ENCODE data around the gene GPR101. TPM values are rescaled to one million over a fixed set of nuclear protein-coding genes. Genes with fewer than 3 reads are reported as not detected.

GPR101 gene
- total RNA-seq, 3 donors from 2014 or later (not counting 1 experiment from before 2014, with no cell fraction given) = 0.23 to 0.33 TPM; not detected in 1

DNA sequence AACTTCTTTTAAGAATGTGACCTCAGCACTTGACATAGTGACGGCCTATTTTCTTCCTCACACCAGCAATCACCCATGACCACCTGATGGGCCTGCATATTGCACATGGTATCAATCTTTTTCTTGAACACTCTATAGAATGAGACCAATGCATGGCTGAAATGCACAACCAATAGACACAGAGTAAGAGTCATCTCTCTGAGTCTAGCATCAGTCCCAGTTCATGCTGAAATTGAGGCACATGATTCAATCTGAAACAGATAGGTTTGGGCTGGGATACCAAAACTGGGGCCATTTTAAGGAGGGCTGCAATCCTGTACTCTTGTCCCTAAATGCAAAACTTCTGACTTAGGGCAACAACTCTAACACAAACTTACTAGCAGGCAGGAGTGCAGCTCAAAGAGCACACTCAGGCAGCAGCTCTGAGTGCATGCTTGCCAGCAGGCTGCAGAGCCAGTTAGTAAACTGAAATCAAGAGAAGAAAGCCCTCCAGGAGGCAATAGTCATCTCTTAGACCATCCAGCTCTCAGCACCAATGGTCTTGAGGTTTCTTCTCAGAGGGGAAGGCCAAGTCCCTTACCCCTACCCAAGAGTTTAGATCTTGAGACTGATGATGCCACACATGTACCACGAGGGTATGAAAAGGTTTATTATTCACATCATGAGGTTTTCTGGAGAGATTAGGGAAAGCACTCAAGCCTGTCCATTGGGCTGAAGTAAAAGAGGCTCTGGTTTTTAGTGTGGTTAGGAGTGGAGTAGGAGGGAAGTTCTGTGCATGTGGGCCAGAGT, 24.7 kb upstream of the GPR101 start:
- TF ChIP-seq, protein P1, sequence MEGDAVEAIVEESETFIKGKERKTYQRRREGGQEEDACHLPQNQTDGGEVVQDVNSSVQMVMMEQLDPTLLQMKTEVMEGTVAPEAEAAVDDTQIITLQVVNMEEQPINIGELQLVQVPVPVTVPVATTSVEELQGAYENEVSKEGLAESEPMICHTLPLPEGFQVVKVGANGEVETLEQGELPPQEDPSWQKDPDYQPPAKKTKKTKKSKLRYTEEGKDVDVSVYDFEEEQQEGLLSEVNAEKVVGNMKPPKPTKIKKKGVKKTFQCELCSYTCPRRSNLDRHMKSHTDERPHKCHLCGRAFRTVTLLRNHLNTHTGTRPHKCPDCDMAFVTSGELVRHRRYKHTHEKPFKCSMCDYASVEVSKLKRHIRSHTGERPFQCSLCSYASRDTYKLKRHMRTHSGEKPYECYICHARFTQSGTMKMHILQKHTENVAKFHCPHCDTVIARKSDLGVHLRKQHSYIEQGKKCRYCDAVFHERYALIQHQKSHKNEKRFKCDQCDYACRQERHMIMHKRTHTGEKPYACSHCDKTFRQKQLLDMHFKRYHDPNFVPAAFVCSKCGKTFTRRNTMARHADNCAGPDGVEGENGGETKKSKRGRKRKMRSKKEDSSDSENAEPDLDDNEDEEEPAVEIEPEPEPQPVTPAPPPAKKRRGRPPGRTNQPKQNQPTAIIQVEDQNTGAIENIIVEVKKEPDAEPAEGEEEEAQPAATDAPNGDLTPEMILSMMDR (IDR thresholded peaks at IDR 0.05) = no peak
- no peak for ATAC-seq
- H3K9me3 ChIP-seq (ENCODE audit: control insufficient read depth, insufficient read depth, low read length) = no peaks in the 10 kb centered on the region
- no peaks in the 10 kb centered on the region for H3K27me3 ChIP-seq (ENCODE audit: control insufficient read depth, insufficient read depth, low read length)
- no peaks in the 10 kb centered on the region for H3K36me3 ChIP-seq (ENCODE audit: control insufficient read depth, insufficient read depth, low read length)
- no peak overlapping the region for H3K27ac ChIP-seq (ENCODE audit: low read length)
- no peaks in the 10 kb centered on the region for H3K4me1 ChIP-seq (ENCODE audit: control insufficient read depth, insufficient read depth, low read length)
- Mint-ChIP-seq H3K36me3 (no peaks in the 10 kb centered on the region), H3K27ac (no peak overlapping the region), H3K4me1 (no peaks in the 10 kb centered on the region), H3K27me3 (ENCODE audit: low read depth in 2 of 2) (peaks cover 19 to 70% of the 10 kb centered on the region in 2 donors), H3K4me3 (no peak overlapping the region), H3K9me3 (no peaks in the 10 kb centered on the region)
- intact Hi-C loops (cut with micrococcal nuclease) = no loop called here
- H3K4me3 ChIP-seq (ENCODE audit: low read length) = no peak overlapping the region
- WGBS (ENCODE audit: insufficient coverage) = 0% methylated on average over 1 of the region's 2 CpGs
- no peak for DNase-seq

DNA sequence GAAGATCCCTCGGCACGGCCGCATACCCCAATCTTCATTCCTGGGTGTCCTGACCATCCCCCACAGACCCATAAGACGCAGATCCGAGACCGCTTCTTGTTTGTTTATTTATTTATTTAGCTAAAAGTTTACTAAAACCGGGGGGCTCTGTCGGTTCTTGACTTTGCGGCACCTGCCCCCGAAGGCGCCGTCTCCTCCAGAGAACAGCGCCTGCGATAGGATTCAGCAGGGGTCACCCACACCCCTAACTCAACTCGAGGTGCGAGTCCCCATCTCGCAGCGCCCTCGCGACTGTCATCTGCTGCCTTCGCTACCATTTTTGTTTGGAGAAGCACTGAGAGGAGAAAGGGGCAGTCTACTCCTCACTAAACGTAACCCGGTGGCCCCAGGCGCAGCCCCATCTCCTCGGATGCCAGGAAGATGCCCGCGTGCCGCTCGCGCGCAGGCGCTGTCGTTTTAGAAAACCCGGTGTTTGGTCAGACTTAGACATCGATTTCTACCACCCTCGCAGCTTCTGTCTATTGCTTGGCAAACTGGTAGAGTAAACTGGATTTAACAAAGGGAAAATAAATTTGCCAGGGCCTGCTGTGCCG, 18.9 kb upstream of the GPR101 start:
- peaks cover 13 to 16% of the 10 kb centered on the region in 2 donors for H3K4me1 Mint-ChIP-seq
- H3K4me1 ChIP-seq (ENCODE audit: control insufficient read depth, insufficient read depth, low read length) = peaks cover 15% of the 10 kb centered on the region
- WGBS (ENCODE audit: insufficient coverage) = 3% methylated on average over 28 of the region's 37 CpGs
- H3K36me3 ChIP-seq (ENCODE audit: control insufficient read depth, insufficient read depth, low read length) = no peaks in the 10 kb centered on the region
- TF ChIP-seq, protein P1 (IDR thresholded peaks at IDR 0.05) = no peak
- H3K27ac ChIP-seq (ENCODE audit: low read length) = no peak overlapping the region
- H3K27me3 Mint-ChIP-seq (ENCODE audit: low read depth in 2 of 2) = peaks cover 17 to 57% of the 10 kb centered on the region in 2 donors
- no peaks in the 10 kb centered on the region for H3K9me3 ChIP-seq (ENCODE audit: control insufficient read depth, insufficient read depth, low read length)
- peak overlapping the region; percentile 35 for H3K4me3 ChIP-seq (ENCODE audit: low read length)
- DNase-seq (peak in 1 of 2 donors; percentile 50), ATAC-seq (peak in 2 of 3 donors; percentile 10 to 23)
- H3K27me3 ChIP-seq (ENCODE audit: control insufficient read depth, insufficient read depth, low read length) = no peaks in the 10 kb centered on the region
- peak overlapping the region in 1 of 2 donors; percentile 79 for H3K27ac Mint-ChIP-seq
- no peaks in the 10 kb centered on the region for H3K9me3 Mint-ChIP-seq
- intact Hi-C loops (cut with micrococcal nuclease) = loop anchor here (2.0 kb wide), 1 partner anchor 98 kb away; no protein-coding TSS in a partner anchor
- peak overlapping the region; percentile 91 for H3K4me3 Mint-ChIP-seq
- H3K36me3 Mint-ChIP-seq = no peaks in the 10 kb centered on the region

DNA sequence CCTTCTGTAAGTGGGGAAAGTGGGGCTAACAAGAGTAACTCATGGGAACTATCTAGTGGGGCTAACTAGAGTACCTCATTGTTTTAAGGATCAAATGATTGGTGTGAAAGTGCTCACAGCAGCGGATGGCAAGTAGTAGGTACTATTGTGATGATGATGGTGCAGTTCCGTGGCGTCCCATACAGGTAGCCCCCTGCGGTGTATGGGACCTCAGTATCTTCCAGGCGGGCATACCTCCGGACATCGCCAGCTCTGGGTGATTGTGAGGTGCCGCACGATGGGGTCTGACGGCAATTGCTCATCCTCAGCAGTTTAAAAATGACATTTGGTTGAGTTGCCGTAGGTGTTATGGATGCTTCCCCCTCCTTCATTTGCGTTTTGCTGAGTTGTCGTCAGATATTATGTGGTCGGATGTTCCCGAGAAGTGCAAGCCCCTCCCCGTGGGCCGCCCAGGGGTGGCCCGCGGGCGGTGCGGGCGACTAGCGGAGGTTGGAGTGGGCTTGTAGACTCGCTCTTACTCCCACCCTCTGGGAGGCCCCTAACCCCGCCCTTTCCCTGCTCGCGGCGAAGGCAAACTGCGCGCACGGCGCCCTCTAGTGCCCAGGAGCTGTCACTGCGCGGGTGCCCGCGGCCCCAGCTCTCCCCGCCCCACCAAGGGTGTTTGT, 18.3 kb upstream of the GPR101 start:
- TF ChIP-seq, protein P1 (IDR thresholded peaks at IDR 0.05) = peak; percentile 69
- intact Hi-C loops (cut with micrococcal nuclease) = loop anchor here (2.0 kb wide), 1 partner anchor 97 kb away; no protein-coding TSS in a partner anchor
- H3K27ac Mint-ChIP-seq = peak overlapping the region in 1 of 2 donors; percentile 79
- H3K27me3 Mint-ChIP-seq (ENCODE audit: low read depth in 2 of 2) = peaks cover 19 to 51% of the 10 kb centered on the region in 2 donors
- Histone ChIP-seq H3K36me3 (ENCODE audit: control insufficient read depth, insufficient read depth, low read length) (no peaks in the 10 kb centered on the region), H3K27me3 (ENCODE audit: control insufficient read depth, insufficient read depth, low read length) (no peaks in the 10 kb centered on the region), H3K27ac (ENCODE audit: low read length) (no peak overlapping the region), H3K4me1 (ENCODE audit: control insufficient read depth, insufficient read depth, low read length) (peaks cover 15% of the 10 kb centered on the region), H3K9me3 (ENCODE audit: control insufficient read depth, insufficient read depth, low read length) (no peaks in the 10 kb centered on the region), H3K4me3 (ENCODE audit: low read length) (peak overlapping the region; percentile 35)
- peak overlapping the region; percentile 91 for H3K4me3 Mint-ChIP-seq
- ATAC-seq (peak; percentile 91 to 97 (median 95)), DNase-seq (peak; percentile 61 to 85)
- under 1% methylated on average over 37 of the region's 37 CpGs for WGBS (ENCODE audit: insufficient coverage)
- H3K36me3 Mint-ChIP-seq = no peaks in the 10 kb centered on the region
- no peaks in the 10 kb centered on the region for H3K9me3 Mint-ChIP-seq
- peaks cover 13 to 16% of the 10 kb centered on the region in 2 donors for H3K4me1 Mint-ChIP-seq

All from natural killer cell (primary cell).